IMR-90 (cell line): ENCODE data around the gene ACE.

Experiments
- CEBPB ChIP-seq: IDR thresholded peaks from 2 replicates; pipeline ENCODE4 v1.6.1; 2012; ENCODE audit warnings: low read depth, low read length, improper control_type of control experiment
- CTCF ChIP-seq: conservative IDR thresholded peaks from 2 replicates; pipeline ENCODE4 v1.5.1; 2012; ENCODE audit warnings: mild to moderate bottlenecking, low read depth, low read length, improper control_type of control experiment
- MAZ ChIP-seq: IDR thresholded peaks from 2 replicates; pipeline ENCODE4 v1.6.1; 2012; ENCODE audit warnings: low read depth, mild to moderate bottlenecking, low read length, improper control_type of control experiment, moderate library complexity, borderline replicate concordance
- NFE2L2 ChIP-seq: fragments of 150-350 bp; IDR thresholded peaks from 2 replicates; pipeline ENCODE4 v1.6.1; 2016; ENCODE audit warnings: low read depth, mild to moderate bottlenecking, low read length
- POLR2A ChIP-seq: IDR thresholded peaks from 2 replicates; pipeline ENCODE4 v1.6.1; 2012; ENCODE audit warnings: mild to moderate bottlenecking, low read depth, low read length
- USF2 ChIP-seq: fragments of 150-350 bp; IDR thresholded peaks from 2 replicates; pipeline ENCODE4 v1.6.1; 2017; ENCODE audit warnings: mild to moderate bottlenecking, antibody characterized with exemption, low read length, low read depth

- no peak for TF ChIP-seq CTCF
- TF ChIP-seq POLR2A, result no peak
- no peak for TF ChIP-seq USF2
- TF ChIP-seq NFE2L2, result no peak
- no peak for TF ChIP-seq MAZ
- TF ChIP-seq CEBPB, result no peak
Observed at GRCh38 chr17:63448655-63449054, 28.2 kb upstream of the ACE start.
